ENCODE data around the gene TRAF2.

Gene TRAF2

DNA sequence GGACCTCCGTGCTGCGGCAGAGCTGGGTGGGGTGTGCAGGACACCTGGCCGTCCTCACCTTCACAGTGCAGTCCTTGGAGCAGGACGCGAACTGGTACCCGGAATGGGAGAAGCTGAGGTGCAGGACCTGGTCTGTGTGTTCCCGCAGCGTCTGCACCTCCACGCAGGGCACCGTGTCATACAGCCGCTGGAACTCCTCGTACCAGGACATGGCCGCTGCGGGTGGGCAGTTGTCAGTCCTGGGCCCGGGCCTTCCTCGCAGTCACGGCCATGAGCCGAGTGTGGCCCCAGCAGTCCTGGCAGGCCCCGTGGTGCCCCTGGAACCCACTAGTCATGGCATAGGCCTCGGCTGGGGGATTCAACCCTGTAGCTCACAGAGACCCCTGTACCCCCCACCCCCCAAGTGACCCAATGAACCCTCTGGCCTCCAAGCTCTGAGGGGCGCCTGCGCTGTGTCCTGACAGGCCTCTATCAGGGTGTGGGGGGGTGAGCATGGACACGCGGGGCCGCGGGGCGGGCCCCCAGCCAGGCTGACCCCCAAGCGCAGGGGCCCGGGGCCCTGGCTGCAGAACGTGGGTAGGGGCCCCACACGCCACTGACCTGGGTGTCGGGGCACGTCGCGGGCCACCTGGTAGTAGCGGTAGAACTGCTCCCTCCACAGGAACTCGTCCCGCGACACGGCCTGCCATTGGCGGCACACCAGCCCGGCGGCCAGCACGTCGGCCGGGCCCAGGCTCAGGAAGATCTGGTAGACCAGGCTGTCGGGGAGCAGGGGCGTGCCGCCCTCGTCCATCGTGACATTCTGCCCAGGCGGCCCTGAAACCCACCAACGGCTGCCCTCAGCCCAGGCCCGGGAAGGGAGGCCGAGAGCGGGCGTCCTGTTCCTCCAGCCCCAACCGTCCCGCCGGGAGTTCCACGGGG is 57.2 kb downstream of the TRAF2 start:
- TF ChIP-seq, protein P1, sequence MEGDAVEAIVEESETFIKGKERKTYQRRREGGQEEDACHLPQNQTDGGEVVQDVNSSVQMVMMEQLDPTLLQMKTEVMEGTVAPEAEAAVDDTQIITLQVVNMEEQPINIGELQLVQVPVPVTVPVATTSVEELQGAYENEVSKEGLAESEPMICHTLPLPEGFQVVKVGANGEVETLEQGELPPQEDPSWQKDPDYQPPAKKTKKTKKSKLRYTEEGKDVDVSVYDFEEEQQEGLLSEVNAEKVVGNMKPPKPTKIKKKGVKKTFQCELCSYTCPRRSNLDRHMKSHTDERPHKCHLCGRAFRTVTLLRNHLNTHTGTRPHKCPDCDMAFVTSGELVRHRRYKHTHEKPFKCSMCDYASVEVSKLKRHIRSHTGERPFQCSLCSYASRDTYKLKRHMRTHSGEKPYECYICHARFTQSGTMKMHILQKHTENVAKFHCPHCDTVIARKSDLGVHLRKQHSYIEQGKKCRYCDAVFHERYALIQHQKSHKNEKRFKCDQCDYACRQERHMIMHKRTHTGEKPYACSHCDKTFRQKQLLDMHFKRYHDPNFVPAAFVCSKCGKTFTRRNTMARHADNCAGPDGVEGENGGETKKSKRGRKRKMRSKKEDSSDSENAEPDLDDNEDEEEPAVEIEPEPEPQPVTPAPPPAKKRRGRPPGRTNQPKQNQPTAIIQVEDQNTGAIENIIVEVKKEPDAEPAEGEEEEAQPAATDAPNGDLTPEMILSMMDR (IDR thresholded peaks at IDR 0.05; ENCODE audit: insufficient read depth, missing control alignments): no peak
- no peak for FAIRE-seq

DNA sequence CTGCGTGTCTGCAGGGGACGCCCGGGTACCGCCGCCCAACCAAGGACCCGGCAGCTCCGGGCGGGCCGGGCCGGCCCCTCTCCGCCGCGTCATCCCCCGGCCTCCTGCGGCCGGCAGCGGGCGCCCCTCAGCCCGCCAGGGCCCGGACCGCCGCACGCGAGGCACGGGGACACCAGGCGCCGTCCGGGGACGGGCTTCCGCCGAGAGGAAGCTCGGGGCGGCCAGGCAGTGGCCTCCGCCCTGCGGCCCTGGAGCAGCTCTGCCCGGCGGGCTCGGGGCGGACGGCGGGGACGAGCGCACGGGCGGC is 57.8 kb downstream of the TRAF2 start:
- DNase-seq (ENCODE audit: insufficient read length, low spot score): no peak
- FAIRE-seq: no peak
- TF ChIP-seq, protein P1 (IDR thresholded peaks at IDR 0.05; ENCODE audit: insufficient read depth, missing control alignments): no peak

More for the DNA sequence above, 57.2 kb downstream of the TRAF2 start:
- DNase-seq (ENCODE audit: insufficient read length, low spot score): no peak

DNA sequence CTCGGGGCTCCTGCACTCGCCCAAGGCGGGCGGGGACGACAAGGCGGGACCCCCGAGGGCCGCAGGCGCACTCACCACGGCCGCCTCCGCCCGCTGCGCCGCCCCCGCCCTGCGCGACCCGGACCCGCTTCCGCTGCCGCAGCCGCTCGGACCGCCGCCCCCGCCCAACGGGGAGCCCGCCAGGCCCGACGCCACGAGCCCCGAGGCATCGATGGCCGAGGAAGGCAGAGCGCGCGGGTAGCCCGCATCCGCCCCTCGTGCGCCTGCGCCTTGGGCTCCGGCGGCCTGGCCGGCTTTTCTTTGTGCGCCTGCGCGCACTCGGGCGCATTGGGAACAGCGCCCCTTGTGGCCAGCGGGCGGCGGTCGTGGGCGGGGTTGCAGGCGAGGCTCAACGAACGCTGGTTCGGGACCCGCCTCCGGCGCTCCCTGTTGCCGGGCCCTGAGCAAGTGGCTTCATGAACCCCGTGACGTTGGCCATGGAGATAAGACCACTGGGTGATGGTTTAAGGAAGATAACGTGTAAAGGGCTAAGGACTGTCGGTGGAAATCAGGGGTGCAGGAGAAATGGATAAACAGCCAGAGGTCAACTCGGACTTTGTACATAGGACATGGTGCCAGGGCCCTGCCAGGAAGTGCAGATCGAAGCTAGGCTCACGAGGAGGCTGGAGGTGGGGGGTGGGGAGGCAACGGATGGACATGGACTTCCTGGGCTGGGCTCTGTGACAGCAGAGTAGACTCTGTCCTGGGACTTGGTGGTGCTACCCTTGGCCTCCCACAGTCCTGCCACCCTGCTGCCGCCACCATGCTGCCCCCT is 58.4 kb downstream of the TRAF2 start, which contains the start of the genes C8G and FBXW5:
TSS of gene C8G (plus strand) at position 725 of the 814 bp plus-strand sequence. CDS start at position 803, 78 bp downstream.
TSS of gene FBXW5 (minus strand) at position 220 of the 814 bp plus-strand sequence. CDS start 655 bp downstream, outside the sequence.
- TF ChIP-seq, protein P1 (IDR thresholded peaks at IDR 0.05; ENCODE audit: insufficient read depth, missing control alignments): peak; percentile 75
- FAIRE-seq: no peak
- peak; percentile 98 for DNase-seq (ENCODE audit: insufficient read length, low spot score)

- DNase-seq (ENCODE audit: insufficient read length, low spot score) (no peak), FAIRE-seq (no peak)
- TF ChIP-seq, protein P1 (IDR thresholded peaks at IDR 0.05; ENCODE audit: insufficient read depth, missing control alignments): no peak
These were observed 59.3 kb downstream of the TRAF2 start for GRCh38 chr9:136945333-136946227.

GRCh38 chr9:136946228-136947027 is 60.1 kb downstream of the TRAF2 start:
- TF ChIP-seq, protein P1 (IDR thresholded peaks at IDR 0.05; ENCODE audit: insufficient read depth, missing control alignments): no peak
- FAIRE-seq (no peak), DNase-seq (ENCODE audit: insufficient read length, low spot score) (no peak)
